ENCODE data around the gene TCERG1. TPM values are rescaled to one million over a fixed set of nuclear protein-coding genes. Genes with fewer than 3 reads are reported as not detected.

TCERG1 gene
- total and polyA plus RNA-seq, 9 of the 15 experiments (the other 6 are each of a cell fraction or from before 2014, with no cell fraction given) = 50.3 to 148 (median 119) TPM

DNA sequence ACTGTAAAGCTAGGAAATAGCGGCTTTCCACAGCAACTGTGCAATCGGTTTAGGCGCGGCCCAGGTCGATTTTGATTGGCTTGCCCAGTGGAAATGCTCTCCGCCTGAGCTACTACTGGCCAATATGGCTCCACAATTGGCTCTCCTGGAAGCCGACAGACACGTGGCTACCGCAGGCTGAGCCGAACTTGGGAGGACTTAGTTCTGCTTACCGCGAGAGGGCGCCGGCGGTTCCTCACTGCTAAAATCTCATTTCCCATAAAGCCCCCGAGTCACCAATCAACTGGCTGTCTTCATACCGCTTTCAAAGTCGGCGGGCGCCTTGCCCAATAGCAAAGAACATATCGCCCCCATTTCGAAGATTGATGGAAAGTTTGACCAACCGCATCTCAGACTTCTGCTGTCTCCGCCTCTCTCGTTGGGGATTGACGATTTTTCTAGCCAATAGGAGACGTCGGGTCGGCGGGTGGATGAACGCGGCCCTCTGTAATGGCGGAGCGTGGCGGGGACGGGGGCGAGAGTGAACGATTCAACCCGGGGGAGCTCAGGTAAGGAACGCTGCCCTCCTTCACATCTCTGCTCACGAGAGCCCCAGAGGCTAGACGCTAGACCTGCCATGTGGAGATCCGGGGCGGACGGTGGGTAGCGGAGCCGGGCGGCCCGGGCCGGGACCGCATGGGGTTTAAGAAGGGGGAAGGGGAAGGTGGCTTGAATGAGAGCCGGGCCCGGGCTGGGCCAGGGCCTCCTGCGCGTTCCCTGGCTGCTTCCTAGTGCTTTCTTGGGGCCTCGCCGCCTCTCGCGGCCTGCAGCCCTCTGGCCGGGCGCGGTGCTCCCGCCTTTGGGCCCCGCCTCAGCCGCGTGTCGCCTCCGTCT, at the start of gene TCERG1 (continued):
- TF ChIP-seq, protein P1, sequence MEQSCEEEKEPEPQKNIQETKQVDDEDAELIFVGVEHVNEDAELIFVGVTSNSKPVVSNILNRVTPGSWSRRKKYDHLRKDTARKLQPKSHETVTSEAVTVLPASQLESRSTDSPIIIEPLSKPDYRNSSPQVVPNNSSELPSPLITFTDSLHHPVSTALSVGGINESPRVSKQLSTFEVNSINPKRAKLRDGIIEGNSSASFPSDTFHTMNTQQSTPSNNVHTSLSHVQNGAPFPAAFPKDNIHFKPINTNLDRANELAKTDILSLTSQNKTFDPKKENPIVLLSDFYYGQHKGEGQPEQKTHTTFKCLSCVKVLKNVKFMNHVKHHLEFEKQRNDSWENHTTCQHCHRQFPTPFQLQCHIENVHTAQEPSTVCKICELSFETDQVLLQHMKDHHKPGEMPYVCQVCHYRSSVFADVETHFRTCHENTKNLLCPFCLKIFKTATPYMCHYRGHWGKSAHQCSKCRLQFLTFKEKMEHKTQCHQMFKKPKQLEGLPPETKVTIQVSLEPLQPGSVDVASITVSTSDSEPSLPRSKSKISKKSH (CRISPR knock-in tag; IDR thresholded peaks at IDR 0.05) = no peak
- TF ChIP-seq ZNF75A (CRISPR knock-in tag; IDR thresholded peaks at IDR 0.05) = no peak
- TF ChIP-seq FOSL1 (tag; conservative IDR thresholded peaks at IDR 0.05) = no peak
- no peak for TF ChIP-seq TARDBP (IDR thresholded peaks at IDR 0.05)
- TF ChIP-seq, protein P2, sequence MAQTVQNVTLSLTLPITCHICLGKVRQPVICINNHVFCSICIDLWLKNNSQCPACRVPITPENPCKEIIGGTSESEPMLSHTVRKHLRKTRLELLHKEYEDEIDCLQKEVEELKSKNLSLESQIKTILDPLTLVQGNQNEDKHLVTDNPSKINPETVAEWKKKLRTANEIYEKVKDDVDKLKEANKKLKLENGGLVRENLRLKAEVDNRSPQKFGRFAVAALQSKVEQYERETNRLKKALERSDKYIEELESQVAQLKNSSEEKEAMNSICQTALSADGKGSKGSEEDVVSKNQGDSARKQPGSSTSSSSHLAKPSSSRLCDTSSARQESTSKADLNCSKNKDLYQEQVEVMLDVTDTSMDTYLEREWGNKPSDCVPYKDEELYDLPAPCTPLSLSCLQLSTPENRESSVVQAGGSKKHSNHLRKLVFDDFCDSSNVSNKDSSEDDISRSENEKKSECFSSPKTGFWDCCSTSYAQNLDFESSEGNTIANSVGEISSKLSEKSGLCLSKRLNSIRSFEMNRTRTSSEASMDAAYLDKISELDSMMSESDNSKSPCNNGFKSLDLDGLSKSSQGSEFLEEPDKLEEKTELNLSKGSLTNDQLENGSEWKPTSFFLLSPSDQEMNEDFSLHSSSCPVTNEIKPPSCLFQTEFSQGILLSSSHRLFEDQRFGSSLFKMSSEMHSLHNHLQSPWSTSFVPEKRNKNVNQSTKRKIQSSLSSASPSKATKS (CRISPR knock-in tag; IDR thresholded peaks at IDR 0.05) = no peak
- no peak for TF ChIP-seq SMARCB1 (IDR thresholded peaks at IDR 0.05; ENCODE audit: insufficient read length, low read depth)
- TF ChIP-seq, protein P3, sequence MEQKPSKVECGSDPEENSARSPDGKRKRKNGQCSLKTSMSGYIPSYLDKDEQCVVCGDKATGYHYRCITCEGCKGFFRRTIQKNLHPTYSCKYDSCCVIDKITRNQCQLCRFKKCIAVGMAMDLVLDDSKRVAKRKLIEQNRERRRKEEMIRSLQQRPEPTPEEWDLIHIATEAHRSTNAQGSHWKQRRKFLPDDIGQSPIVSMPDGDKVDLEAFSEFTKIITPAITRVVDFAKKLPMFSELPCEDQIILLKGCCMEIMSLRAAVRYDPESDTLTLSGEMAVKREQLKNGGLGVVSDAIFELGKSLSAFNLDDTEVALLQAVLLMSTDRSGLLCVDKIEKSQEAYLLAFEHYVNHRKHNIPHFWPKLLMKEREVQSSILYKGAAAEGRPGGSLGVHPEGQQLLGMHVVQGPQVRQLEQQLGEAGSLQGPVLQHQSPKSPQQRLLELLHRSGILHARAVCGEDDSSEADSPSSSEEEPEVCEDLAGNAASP (IDR thresholded peaks at IDR 0.05) = no peak
- TF ChIP-seq ETV1 (tag; conservative IDR thresholded peaks at IDR 0.05; ENCODE audit: low read depth) = peak; percentile 54; the same call in 1 of the 2 replicates
- TF ChIP-seq PRPF4 (IDR thresholded peaks at IDR 0.05; ENCODE audit: insufficient read depth, low read depth, low read length, poor library complexity, severe bottlenecking) = no peak
- TF ChIP-seq, protein P4, sequence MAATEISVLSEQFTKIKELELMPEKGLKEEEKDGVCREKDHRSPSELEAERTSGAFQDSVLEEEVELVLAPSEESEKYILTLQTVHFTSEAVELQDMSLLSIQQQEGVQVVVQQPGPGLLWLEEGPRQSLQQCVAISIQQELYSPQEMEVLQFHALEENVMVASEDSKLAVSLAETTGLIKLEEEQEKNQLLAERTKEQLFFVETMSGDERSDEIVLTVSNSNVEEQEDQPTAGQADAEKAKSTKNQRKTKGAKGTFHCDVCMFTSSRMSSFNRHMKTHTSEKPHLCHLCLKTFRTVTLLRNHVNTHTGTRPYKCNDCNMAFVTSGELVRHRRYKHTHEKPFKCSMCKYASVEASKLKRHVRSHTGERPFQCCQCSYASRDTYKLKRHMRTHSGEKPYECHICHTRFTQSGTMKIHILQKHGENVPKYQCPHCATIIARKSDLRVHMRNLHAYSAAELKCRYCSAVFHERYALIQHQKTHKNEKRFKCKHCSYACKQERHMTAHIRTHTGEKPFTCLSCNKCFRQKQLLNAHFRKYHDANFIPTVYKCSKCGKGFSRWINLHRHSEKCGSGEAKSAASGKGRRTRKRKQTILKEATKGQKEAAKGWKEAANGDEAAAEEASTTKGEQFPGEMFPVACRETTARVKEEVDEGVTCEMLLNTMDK (IDR thresholded peaks at IDR 0.05; ENCODE audit: borderline replicate concordance, insufficient read depth, low read depth, low read length, poor library complexity, severe bottlenecking) = peak; percentile 48
- 0 out of 2 replicates have a peak, but pooled peaks have one; percentile 70 for TF ChIP-seq MTA3 (IDR thresholded peaks at IDR 0.05; ENCODE audit: borderline replicate concordance)
- TF ChIP-seq, protein P5, sequence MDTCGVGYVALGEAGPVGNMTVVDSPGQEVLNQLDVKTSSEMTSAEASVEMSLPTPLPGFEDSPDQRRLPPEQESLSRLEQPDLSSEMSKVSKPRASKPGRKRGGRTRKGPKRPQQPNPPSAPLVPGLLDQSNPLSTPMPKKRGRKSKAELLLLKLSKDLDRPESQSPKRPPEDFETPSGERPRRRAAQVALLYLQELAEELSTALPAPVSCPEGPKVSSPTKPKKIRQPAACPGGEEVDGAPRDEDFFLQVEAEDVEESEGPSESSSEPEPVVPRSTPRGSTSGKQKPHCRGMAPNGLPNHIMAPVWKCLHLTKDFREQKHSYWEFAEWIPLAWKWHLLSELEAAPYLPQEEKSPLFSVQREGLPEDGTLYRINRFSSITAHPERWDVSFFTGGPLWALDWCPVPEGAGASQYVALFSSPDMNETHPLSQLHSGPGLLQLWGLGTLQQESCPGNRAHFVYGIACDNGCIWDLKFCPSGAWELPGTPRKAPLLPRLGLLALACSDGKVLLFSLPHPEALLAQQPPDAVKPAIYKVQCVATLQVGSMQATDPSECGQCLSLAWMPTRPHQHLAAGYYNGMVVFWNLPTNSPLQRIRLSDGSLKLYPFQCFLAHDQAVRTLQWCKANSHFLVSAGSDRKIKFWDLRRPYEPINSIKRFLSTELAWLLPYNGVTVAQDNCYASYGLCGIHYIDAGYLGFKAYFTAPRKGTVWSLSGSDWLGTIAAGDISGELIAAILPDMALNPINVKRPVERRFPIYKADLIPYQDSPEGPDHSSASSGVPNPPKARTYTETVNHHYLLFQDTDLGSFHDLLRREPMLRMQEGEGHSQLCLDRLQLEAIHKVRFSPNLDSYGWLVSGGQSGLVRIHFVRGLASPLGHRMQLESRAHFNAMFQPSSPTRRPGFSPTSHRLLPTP (IDR thresholded peaks at IDR 0.05; ENCODE audit: borderline replicate concordance, extremely low read depth, insufficient read length) = no peak
- TF ChIP-seq MAFF (IDR thresholded peaks at IDR 0.05; ENCODE audit: low read length) = no peak
- no peak for TF ChIP-seq PPARD (CRISPR knock-in tag; IDR thresholded peaks at IDR 0.05)
